Adrenal gland (tissue), 5 donors: ENCODE data around the gene ITPK1.

Experiments used
- POLR2A ChIP-seq, 2 donors: fragments of 450-650 bp; IDR thresholded peaks; one replicate each; pipeline ENCODE4 v1.6.1; 2017; ENCODE audit warnings: antibody characterized with exemption in 2 of 2, mild to moderate bottlenecking in 2 of 2, moderate library complexity in 1 of 2
- TF ChIP-seq, protein P1 (sequence below), 6 experiments: fragments of 450-650 bp in 4 of 6; fragments of 200-600 bp in 2 of 6; sonication (generic) in 1 of 6; IDR thresholded peaks; 1 replicate in 5 of 6; 2 replicates in 1 of 6; pipeline versions ENCODE4 v1.5.1 to v1.8.0; 2016 to 2021; ENCODE audit warnings: antibody characterized with exemption in 6 of 6, mild to moderate bottlenecking in 2 of 6, moderate library complexity in 1 of 6
- donor health status: DM: no; HTN: no; CAD: no.

DNA sequence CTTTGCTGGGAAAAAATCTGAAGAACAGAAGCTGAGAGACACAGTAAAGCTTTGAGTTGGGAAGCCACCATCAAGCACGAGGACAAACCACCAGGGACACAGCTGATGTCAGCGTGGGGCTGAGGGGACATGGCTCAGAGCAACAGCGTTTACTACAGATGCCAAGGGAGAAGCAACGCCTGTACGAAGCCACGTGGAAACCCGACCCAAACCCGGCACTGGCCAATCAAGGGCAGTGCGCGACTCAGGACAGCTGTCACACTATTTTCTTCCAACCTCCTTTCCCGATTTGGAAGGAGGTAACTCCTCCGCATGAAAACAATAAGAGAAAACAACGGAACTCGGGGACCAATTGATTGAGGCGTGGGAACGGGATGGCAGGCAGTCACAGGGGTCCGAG lies 213.0 kb downstream of the ITPK1 start:
- TF ChIP-seq, protein P1, sequence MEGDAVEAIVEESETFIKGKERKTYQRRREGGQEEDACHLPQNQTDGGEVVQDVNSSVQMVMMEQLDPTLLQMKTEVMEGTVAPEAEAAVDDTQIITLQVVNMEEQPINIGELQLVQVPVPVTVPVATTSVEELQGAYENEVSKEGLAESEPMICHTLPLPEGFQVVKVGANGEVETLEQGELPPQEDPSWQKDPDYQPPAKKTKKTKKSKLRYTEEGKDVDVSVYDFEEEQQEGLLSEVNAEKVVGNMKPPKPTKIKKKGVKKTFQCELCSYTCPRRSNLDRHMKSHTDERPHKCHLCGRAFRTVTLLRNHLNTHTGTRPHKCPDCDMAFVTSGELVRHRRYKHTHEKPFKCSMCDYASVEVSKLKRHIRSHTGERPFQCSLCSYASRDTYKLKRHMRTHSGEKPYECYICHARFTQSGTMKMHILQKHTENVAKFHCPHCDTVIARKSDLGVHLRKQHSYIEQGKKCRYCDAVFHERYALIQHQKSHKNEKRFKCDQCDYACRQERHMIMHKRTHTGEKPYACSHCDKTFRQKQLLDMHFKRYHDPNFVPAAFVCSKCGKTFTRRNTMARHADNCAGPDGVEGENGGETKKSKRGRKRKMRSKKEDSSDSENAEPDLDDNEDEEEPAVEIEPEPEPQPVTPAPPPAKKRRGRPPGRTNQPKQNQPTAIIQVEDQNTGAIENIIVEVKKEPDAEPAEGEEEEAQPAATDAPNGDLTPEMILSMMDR (IDR thresholded peaks at IDR 0.05), result no peak
- TF ChIP-seq POLR2A (IDR thresholded peaks at IDR 0.05), result no peak
